ENCODE results near the gene PECR. TPM values are rescaled to one million over a fixed set of nuclear protein-coding genes. Genes with fewer than 3 reads are reported as not detected.

PECR gene
- total and polyA plus RNA-seq, 2 of the 13 experiments (the other 11 are each of a cell fraction or from before 2014, with no cell fraction given), result 151 to 153 TPM

GRCh38 chr2:216114714-216115531 is 33.3 kb upstream of the PECR start (continued):
- no peak for TF ChIP-seq KIAA2018 (CRISPR knock-in tag; IDR thresholded peaks at IDR 0.05; ENCODE audit: borderline replicate concordance)
- no peak for TF ChIP-seq ZNF20 (CRISPR knock-in tag; IDR thresholded peaks at IDR 0.05)
- TF ChIP-seq ZBTB46 (CRISPR knock-in tag; IDR thresholded peaks at IDR 0.05; ENCODE audit: borderline replicate concordance), result peak; percentile 43; the same call in 1 of the 2 replicates
- no peak for TF ChIP-seq MED13 (CRISPR knock-in tag; IDR thresholded peaks at IDR 0.05)
- TF ChIP-seq ZNF496 (CRISPR knock-in tag; IDR thresholded peaks at IDR 0.05; ENCODE audit: insufficient replicate concordance), result no peak
- TF ChIP-seq SIX1 (CRISPR knock-in tag; IDR thresholded peaks at IDR 0.05; ENCODE audit: borderline replicate concordance), result no peak
- no peak for TF ChIP-seq ZBTB33 (CRISPR knock-in tag; IDR thresholded peaks at IDR 0.05)
- TF ChIP-seq ZNF574 (CRISPR knock-in tag; IDR thresholded peaks at IDR 0.05), result peak; percentile 44; the same call in 1 of the 2 replicates
- no peak for TF ChIP-seq NCOA2 (CRISPR knock-in tag; IDR thresholded peaks at IDR 0.05)
- no peak for TF ChIP-seq MXD3 (CRISPR knock-in tag; IDR thresholded peaks at IDR 0.05)
- TF ChIP-seq ZNF343 (CRISPR knock-in tag; IDR thresholded peaks at IDR 0.05), result peak; percentile 79
- no peak for TF ChIP-seq ERF (CRISPR knock-in tag; IDR thresholded peaks at IDR 0.05)
- TF ChIP-seq AKAP8 (CRISPR knock-in tag; IDR thresholded peaks at IDR 0.05), result no peak
